ENCODE measurements around the gene RNASE8. TPM values are rescaled to one million over a fixed set of nuclear protein-coding genes. Genes with fewer than 3 reads are reported as not detected.

The RNASE8 gene
- total and polyA plus RNA-seq, 7 donors, result not detected

GRCh38 chr14:21101802-21102413, 44.3 kb downstream of the RNASE8 start:
- Histone ChIP-seq H3K4me1 (peaks cover 40% of the 10 kb centered on the region), H3K9me3 (no peaks in the 10 kb centered on the region), H3K27me3 (ENCODE audit: insufficient read depth in 3 of 3, low read length in 2 of 3) (no peaks in the 10 kb centered on the region), H3K27ac (no peak overlapping the region), H3K4me3 (no peak overlapping the region), H3K36me3 (ENCODE audit: insufficient read depth in 1 of 2, low read depth in 1 of 2) (no peaks in the 10 kb centered on the region)
- ATAC-seq, result no peak
- 85 to 92% (median 88%) methylated on average over 8 of the region's 8 CpGs for WGBS, 3 donors
- TF ChIP-seq CTCF (IDR thresholded peaks at IDR 0.05), result no peak
- intact Hi-C loops (cut with DNase I), result loop anchor here (5.0 to 10.0 kb wide), 3 partner anchors 35 to 640 kb away; partner anchors contain the start of genes ANG (in 1 of the 2), PIP4P1 (in 1 of the 2) and RNASE4 (in 1 of the 2)
- DNase-seq, result no peak

- no peak for DNase-seq
- Histone ChIP-seq H3K27me3 (ENCODE audit: insufficient read depth in 3 of 3, low read length in 2 of 3) (no peaks in the 10 kb centered on the region), H3K4me1 (peaks cover 40% of the 10 kb centered on the region), H3K36me3 (ENCODE audit: insufficient read depth in 1 of 2, low read depth in 1 of 2) (no peaks in the 10 kb centered on the region), H3K4me3 (peak overlapping the region; percentile 94), H3K9me3 (no peaks in the 10 kb centered on the region), H3K27ac (peak overlapping the region; percentile 100)
- ATAC-seq, result no peak
- intact Hi-C loops (cut with DNase I), result loop anchor here (5.0 to 10.0 kb wide), 3 partner anchors 35 to 640 kb away; partner anchors contain the start of genes ANG (in 1 of the 2), PIP4P1 (in 1 of the 2) and RNASE4 (in 1 of the 2)
- 22 to 27% (median 25%) methylated on average over 9 of the region's 9 CpGs for WGBS, 3 donors
- TF ChIP-seq CTCF (IDR thresholded peaks at IDR 0.05), result no peak
Measured at GRCh38 chr14:21102521-21103410, 45.1 kb downstream of the RNASE8 start.

GRCh38 chr14:21103411-21103709, 45.7 kb downstream of the RNASE8 start:
- Histone ChIP-seq H3K4me3 (peak overlapping the region; percentile 94), H3K27ac (peak overlapping the region; percentile 100), H3K9me3 (no peaks in the 10 kb centered on the region), H3K4me1 (peaks cover 40% of the 10 kb centered on the region), H3K27me3 (ENCODE audit: insufficient read depth in 3 of 3, low read length in 2 of 3) (no peaks in the 10 kb centered on the region), H3K36me3 (ENCODE audit: insufficient read depth in 1 of 2, low read depth in 1 of 2) (no peaks in the 10 kb centered on the region)
- DNase-seq (no peak), ATAC-seq (no peak)
- intact Hi-C loops (cut with DNase I), result loop anchor here (5.0 to 10.0 kb wide), 3 partner anchors 36 to 641 kb away; partner anchors contain the start of genes ANG (in 1 of the 2), PIP4P1 (in 1 of the 2) and RNASE4 (in 1 of the 2)
- WGBS, 3 donors, result 0 to 1% (median 1%) methylated on average over 9 of the region's 9 CpGs
- no peak for TF ChIP-seq CTCF (IDR thresholded peaks at IDR 0.05)

- peak; percentile 93 to 97 (median 96) for ATAC-seq
Measured at GRCh38 chr14:21103710-21104447, 46.3 kb downstream of the RNASE8 start.

More at GRCh38 chr14:21103710-21104447, 46.3 kb downstream of the RNASE8 start:
- Histone ChIP-seq H3K4me3 (peak overlapping the region; percentile 94), H3K36me3 (ENCODE audit: insufficient read depth in 1 of 2, low read depth in 1 of 2) (no peaks in the 10 kb centered on the region), H3K9me3 (no peaks in the 10 kb centered on the region), H3K4me1 (peaks cover 38% of the 10 kb centered on the region), H3K27ac (peak overlapping the region; percentile 100), H3K27me3 (ENCODE audit: insufficient read depth in 3 of 3, low read length in 2 of 3) (no peaks in the 10 kb centered on the region)
- intact Hi-C loops (cut with DNase I), result loop anchor here (1.0 to 10.0 kb wide), 5 partner anchors 34 to 642 kb away; partner anchors contain the start of genes ANG (in 1 of the 2), ARHGEF40 (in 1 of the 2), PIP4P1 (in 1 of the 2) and RNASE4 (in 1 of the 2)
- DNase-seq, result peak; percentile 96 to 98
- peak; percentile 77 for TF ChIP-seq CTCF (IDR thresholded peaks at IDR 0.05)
- WGBS, 3 donors, result 0% methylated on average over 54 to 62 of the region's 62 CpGs
